Measurements from ENCODE around the gene IDH3B. TPM values are rescaled to one million over a fixed set of nuclear protein-coding genes. Genes with fewer than 3 reads are reported as not detected.

IDH3B gene
- total and polyA plus RNA-seq, 2 of the 8 experiments (the other 6 are each of a cell fraction or from before 2014, with no cell fraction given) = 110 to 167 TPM

DNA sequence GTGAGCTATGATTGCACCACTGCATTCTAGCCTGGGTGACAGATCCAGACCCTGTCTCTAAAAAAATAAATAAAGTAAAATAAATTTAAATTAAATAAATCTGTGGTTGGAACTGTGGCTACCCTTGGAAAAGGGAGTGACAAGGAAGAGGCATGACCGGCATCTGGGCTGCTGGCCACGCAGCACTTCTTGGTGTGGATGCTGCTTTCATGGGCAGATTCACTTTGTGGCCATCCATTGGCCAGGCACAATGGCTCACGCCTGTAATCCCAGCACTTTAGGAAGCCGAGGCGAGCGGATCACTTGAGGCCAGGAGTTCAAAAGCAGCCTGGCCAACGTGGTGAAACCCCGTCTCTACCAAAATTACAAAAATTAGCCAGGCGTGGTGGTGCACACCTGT, 44.6 kb upstream of the IDH3B start:
- peaks cover 0 to 24% (median 14%) of the 10 kb centered on the region in 4 experiments; a peak in 5 of 7 replicates for H3K27me3 ChIP-seq (replicated peaks in 1 of 4; ENCODE audit: control insufficient read depth in 3 of 4, extremely low read depth in 1 of 4, insufficient read depth in 3 of 4, low read length in 3 of 4)
- H3K14ac ChIP-seq (ENCODE audit: insufficient read length) = no peak overlapping the region
- H2BK5ac ChIP-seq (ENCODE audit: low read depth, low read length) = no peak overlapping the region
- H3K27ac ChIP-seq (ENCODE audit: low read depth, low read length) = no peak overlapping the region
- CTCF ChIA-PET (ENCODE audit: partially characterized antibody) = interaction anchor here (0.8 to 17.4 kb wide), 8 partner anchors 8 to 47 kb away, joined by 3 to 286 read pairs (median 6); no protein-coding TSS in a partner anchor
- no peaks in the 10 kb centered on the region for H3K79me2 ChIP-seq (ENCODE audit: control insufficient read depth in 1 of 2, insufficient read depth in 2 of 2, low read length in 2 of 2)
- H3K23ac ChIP-seq (ENCODE audit: insufficient read length) = no peak overlapping the region
- H4K8ac ChIP-seq (ENCODE audit: extremely low read depth, insufficient read depth, low read length) = no peak overlapping the region
- H3K4me3 ChIP-seq (ENCODE audit: extremely low read depth in 1 of 4, insufficient read depth in 2 of 4, low read depth in 3 of 4, low read length in 4 of 4) = no peak overlapping the region
- no peaks in the 10 kb centered on the region for H3K9me3 ChIP-seq (ENCODE audit: insufficient read depth in 2 of 2, low read depth in 1 of 2, low read length in 1 of 2)
- H4K20me1 ChIP-seq (replicated peaks in 1 of 2; ENCODE audit: control insufficient read depth in 1 of 2, insufficient read depth in 2 of 2, low read length in 2 of 2) = no peaks in the 10 kb centered on the region
- H3K4me2 ChIP-seq (ENCODE audit: insufficient read depth in 1 of 2, low read depth in 2 of 2, low read length in 2 of 2) = no peak overlapping the region
- FAIRE-seq = no peak
- WGBS, 2 experiments (ENCODE audit: extremely low coverage in 1 of 2, insufficient coverage in 1 of 2, insufficient read length in 1 of 2, insufficient replicate concordance in 2 of 2, low coverage in 1 of 2, low lambda C conversion rate in 2 of 2, missing lambda C conversion rate in 1 of 2) = 88% methylated on average over 9 of the region's 9 CpGs; no CpG with 5 or more reads in 1 of the 2 experiments
- no peak overlapping the region for H3K56ac ChIP-seq (replicated peaks; ENCODE audit: insufficient read length, low read depth, low read length)
- H3K18ac ChIP-seq (ENCODE audit: extremely low read depth, low read length) = no peak overlapping the region
- no peaks in the 10 kb centered on the region; the same call in 1 of the 2 replicates for H3K79me1 ChIP-seq (ENCODE audit: low read depth, low read length)
- H2AK5ac ChIP-seq (ENCODE audit: low read depth, low read length) = no peak overlapping the region
- H4K5ac ChIP-seq (ENCODE audit: insufficient read length, low read depth, low read length) = no peak overlapping the region
- POLR2A ChIA-PET (ENCODE audit: partially characterized antibody) = interaction anchor here (1.8 kb wide), 1 partner anchor 15 kb away, joined by 5 read pairs; the partner anchor contains the start of gene EBF4
- no peak overlapping the region for H4K91ac ChIP-seq (replicated peaks; ENCODE audit: insufficient read length, low read length)
- H3K9ac ChIP-seq (replicated peaks in 1 of 4; ENCODE audit: extremely low read depth in 1 of 4, low read depth in 3 of 4, low read length in 3 of 4) = no peak overlapping the region
- no peaks in the 10 kb centered on the region for H3K36me3 ChIP-seq (ENCODE audit: control insufficient read depth in 2 of 4, insufficient read depth in 4 of 4, low read length in 3 of 4)
- no peak overlapping the region for H2BK20ac ChIP-seq (ENCODE audit: low read length)
- peaks cover 2 to 46% (median 24%) of the 10 kb centered on the region in 4 experiments for H3K4me1 ChIP-seq (replicated peaks in 1 of 4; ENCODE audit: control insufficient read depth in 3 of 4, insufficient read depth in 4 of 4, low read length in 3 of 4)
- H2BK12ac ChIP-seq (ENCODE audit: low read depth, low read length) = no peak overlapping the region
- no peak overlapping the region for H2BK120ac ChIP-seq (replicated peaks; ENCODE audit: low read depth, low read length)
- no peak overlapping the region for H2BK15ac ChIP-seq (ENCODE audit: low read length)
- no peaks in the 10 kb centered on the region; the same call in 1 of the 2 replicates for H3K23me2 ChIP-seq (ENCODE audit: low read depth, low read length)
- DNase-seq (ENCODE audit: low read depth in 1 of 2, low spot score in 2 of 2) = no peak
- no peak overlapping the region for H2AFZ ChIP-seq (ENCODE audit: low read length)
- no peak overlapping the region for H3K4ac ChIP-seq (replicated peaks; ENCODE audit: insufficient read length, low read depth, low read length)
- TF ChIP-seq, protein P1, sequence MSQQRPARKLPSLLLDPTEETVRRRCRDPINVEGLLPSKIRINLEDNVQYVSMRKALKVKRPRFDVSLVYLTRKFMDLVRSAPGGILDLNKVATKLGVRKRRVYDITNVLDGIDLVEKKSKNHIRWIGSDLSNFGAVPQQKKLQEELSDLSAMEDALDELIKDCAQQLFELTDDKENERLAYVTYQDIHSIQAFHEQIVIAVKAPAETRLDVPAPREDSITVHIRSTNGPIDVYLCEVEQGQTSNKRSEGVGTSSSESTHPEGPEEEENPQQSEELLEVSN (IDR thresholded peaks at IDR 0.05) = no peak
- no peak for TF ChIP-seq RNF2 (IDR thresholded peaks at IDR 0.05; ENCODE audit: borderline replicate concordance, low read depth, low read length, missing control alignments, poor library complexity, severe bottlenecking)
- no peak for TF ChIP-seq CBX8 (IDR thresholded peaks at IDR 0.05; ENCODE audit: borderline replicate concordance, low read depth, low read length)
- no peak for TF ChIP-seq KDM4A (IDR thresholded peaks at IDR 0.05; ENCODE audit: low read depth, low read length, severe bottlenecking)
- TF ChIP-seq ZNF274 (IDR thresholded peaks at IDR 0.05; ENCODE audit: borderline replicate concordance, extremely low read depth, low read length) = no peak
- TF ChIP-seq SIRT6 (IDR thresholded peaks at IDR 0.05; ENCODE audit: low read length) = no peak
- TF ChIP-seq BRCA1 (IDR thresholded peaks at IDR 0.05; ENCODE audit: low read depth, low read length) = no peak
- no peak for TF ChIP-seq SP2 (IDR thresholded peaks at IDR 0.05; ENCODE audit: low read length)
- TF ChIP-seq POLR2A (IDR thresholded peaks at IDR 0.05; ENCODE audit: control extremely low read depth in 1 of 2, low read depth in 2 of 2, low read length in 2 of 2) = no peak
- TF ChIP-seq GTF2F1 (IDR thresholded peaks at IDR 0.05; ENCODE audit: borderline replicate concordance, low read depth, low read length) = no peak

Measured in H1 (cell line).